GM19455 (cell line): ENCODE data around the gene CALML5.

Experiments
- ATAC-seq: cut with Tn5 transposase; IDR thresholded peaks from one replicate; pipeline ENCODE4 v1.9.1; 2021; ENCODE audit not compliant: unreplicated experiment

The CALML5 gene

GRCh38 chr10:5502061-5502521 is 2.7 kb upstream of the CALML5 start:
- no peak for ATAC-seq

DNA sequence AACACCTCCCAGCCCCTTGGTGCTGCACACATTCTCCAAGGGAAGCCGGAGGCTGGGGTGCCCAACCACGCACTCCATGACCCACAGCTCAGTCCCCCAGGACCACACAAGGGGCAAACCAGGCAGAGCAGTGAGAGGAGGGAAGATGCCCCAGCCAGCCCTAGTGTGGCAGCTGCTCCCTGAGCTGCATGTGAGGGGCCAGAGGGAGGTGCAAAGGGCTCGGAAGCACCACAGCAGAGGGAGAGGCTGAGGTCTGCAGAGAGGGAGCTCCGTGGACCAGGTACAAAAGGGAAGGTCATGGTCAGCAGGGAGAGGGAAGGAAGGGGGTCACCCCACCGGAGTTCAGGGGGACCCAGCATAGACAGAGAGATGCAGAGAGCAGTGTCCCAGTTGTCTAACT is 1.5 kb upstream of the CALML5 start:
- no peak for ATAC-seq

- ATAC-seq = no peak
These were observed 846 bp upstream of the CALML5 start for GRCh38 chr10:5500162-5500670.

- no peak for ATAC-seq
These were observed 428 bp downstream of the CALML5 start for GRCh38 chr10:5498791-5499492.

GRCh38 chr10:5497948-5498730 is 1.2 kb downstream of the CALML5 start:
- no peak for ATAC-seq

DNA sequence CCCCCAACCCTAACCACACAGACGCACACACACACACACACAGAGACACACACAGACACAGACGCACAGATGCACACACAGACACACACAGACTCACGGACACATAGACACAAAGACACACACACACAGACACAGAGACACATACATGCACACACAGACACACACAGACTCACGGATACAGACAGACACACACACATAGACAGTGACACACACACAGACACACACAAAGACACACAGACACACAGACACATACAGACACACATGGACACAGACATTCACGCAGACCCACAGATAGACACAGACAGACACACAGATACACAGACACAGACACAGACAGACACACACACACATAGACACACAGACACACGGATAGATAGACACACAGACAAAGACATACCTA is 2.1 kb downstream of the CALML5 start:
- no peak for ATAC-seq

DNA sequence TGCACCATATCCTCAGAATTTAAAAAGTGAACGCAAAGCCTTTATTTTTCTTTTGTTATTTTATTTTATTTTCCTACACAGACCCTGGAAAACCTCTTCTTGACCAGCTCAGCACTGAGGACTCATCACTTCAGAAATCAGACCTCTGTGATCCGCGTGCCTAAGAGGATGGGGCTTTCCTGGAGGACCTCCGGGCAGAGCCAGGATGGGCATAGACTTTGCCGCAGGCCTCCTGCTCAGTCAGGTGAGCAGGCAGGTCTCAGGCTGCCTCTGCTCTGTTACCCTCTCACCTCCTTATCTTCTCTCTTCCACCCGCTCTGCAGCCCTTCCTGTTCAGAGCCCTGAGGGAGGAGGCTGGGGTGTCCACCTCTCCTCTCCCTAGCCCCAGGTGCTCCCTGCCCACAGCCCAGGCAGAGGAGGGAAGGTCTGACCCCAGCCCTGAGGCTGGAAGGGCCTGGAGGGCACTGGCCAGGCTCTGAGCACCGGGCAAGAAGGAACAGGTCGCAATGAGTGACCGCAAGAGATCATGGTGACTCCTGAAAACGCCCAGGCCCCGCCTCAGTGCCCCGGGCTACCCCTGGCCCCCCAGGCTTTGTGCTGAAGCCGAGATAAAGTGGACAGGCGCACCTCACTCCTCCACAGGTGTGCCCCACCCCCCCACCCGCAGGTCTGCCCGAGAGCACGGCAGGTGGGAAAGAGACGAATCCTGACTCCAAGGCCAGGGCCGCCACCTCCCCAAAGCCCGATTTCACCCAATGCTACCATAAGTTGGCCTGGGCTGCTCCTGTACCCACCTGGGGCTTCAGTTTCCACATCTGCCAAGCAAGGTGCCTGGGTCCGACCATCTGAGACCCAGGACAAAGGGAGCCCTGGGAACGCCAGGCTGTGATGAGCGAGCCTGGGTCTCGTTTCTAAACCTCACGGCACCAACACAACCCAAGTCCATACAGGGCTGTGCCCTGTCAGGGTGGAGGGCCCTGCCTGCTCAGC is 2.8 kb downstream of the CALML5 start:
- no peak for ATAC-seq

- ATAC-seq = no peak
These were observed 4.8 kb downstream of the CALML5 start for GRCh38 chr10:5494611-5495010.

DNA sequence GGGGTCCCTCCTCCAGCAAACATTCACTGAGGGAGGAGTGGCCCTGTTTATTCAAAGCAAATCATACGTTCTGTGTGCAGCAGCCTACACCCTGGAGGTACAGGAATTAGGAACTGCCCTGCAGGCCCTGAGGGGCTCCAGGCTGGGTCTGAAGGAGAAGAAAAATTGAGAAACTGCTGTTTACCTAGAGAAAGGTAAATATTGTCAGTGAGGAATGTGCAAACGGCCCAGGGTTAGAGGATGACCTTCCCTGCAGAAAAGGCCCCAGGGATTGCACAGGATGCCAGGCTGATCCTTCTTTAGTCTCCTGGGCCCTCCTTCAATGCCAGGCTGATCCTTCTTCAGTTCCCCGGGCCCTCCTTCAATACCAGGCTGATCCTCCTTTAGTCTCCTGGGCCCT is 5.7 kb downstream of the CALML5 start:
- ATAC-seq = no peak

- no peak for ATAC-seq
These were observed 6.3 kb downstream of the CALML5 start for GRCh38 chr10:5492929-5493576.

GRCh38 chr10:5492322-5492855 is 7.0 kb downstream of the CALML5 start:
- ATAC-seq = no peak

GRCh38 chr10:5491477-5491876 is 7.9 kb downstream of the CALML5 start:
- no peak for ATAC-seq

DNA sequence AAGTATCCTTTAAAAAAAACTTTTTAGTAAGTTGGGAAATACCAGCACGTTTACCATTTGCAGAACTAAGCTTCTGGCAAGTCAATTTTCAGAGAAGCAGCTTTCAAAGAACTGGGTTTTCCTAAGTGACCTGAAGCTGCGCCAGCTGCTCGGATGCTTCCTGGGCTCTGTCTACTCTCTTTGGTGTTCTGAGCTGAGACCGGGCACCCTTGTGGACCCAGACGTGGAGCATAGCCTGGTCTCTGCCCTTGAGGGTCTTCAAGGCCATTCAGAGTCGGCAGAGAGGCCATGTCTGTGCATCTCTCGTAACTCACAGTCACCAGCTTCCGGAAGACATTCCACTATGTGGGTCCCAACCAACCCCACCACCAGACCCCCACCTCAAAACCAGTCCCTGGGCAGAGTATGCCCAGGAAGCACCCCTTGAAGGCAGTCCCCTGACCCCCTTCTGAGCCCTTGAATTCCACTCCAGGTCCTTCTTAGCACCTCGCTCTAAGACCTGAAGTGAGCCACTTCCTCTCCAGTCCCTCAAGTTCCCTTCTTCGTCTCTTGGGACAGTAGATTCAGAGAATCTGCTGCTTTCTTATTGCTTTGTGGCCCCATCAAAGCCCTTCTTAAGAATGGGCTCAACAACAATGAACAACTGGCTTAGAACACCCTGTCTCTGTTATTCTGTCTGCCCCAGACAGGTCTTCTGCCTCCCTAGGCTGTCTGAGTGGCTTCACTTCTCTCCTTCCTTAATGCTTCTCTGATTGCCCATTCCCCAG is 8.5 kb downstream of the CALML5 start:
- ATAC-seq = no peak

GRCh38 chr10:5490032-5490431 is 9.3 kb downstream of the CALML5 start:
- ATAC-seq = no peak

DNA sequence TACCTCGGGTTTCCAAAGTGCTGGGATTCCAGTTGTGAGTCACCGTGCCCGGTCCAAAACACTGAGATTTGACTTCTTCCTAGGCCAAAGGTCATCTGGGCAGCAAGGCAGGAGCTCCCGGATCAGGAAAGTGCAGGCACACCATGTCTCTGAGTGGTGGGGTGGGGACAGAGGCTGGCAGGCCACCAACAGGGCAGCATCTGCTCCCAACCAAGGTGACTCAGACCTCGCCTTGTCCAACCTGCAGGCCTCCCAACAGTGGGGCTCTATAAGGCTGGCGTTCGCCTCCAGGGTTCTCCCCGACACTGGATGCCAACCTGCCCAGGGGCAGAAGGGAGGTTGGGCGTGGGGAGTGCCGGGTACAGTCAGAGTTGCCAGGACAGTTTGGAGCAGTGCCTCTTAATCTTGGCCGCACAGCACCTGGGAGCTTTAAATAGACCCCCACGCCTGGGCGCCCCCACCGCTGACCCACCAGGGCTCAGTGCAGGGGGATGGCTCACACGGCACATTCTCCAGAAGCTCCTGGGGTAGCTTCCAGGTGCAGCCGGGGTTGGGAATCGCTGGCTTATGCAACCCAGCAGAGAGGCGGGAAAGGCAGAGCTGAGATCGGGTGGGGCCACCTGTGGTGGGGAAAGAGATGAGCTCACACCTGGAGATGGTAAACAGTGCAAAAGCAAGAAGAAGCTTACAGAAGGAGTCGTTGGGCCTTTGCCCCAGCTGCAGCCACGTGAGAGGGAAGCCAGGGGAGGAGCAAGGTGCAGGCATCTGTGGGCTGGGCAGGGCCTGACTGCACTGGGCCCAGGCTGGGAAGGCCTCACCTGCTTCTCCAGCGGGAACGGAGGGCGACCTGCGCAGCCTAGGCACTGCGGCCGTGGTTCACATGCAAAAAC is 10.9 kb downstream of the CALML5 start:
- ATAC-seq = no peak

- ATAC-seq = no peak
These were observed 12.5 kb downstream of the CALML5 start for GRCh38 chr10:5486853-5487235.

- ATAC-seq = no peak
These were observed 13.2 kb downstream of the CALML5 start for GRCh38 chr10:5485948-5486852.

DNA sequence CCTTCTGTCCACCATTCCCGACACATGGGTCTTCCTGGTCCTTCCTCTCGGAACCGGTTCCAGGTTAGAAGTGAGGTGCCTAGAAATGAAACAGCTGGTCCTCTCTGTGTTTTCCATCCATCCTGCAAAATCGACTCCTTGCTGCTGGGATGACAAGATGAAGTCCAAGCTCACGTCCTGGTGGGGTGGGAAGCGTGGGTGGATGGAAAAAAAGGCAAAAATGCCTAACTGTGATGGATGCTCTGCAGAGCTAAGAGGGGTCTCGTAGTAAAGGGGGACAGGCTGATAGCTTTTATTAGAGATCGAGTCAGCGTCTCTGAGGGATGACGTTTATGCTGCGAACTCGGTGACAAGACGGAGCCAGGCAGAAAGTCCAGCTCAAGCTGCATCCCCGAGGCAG is 14.1 kb downstream of the CALML5 start:
- ATAC-seq = no peak
